Lower lobe of right lung (tissue), 2 donors: ENCODE results near the gene LBHD1. TPM values are rescaled to one million over a fixed set of nuclear protein-coding genes. Genes with fewer than 3 reads are reported as not detected.
"Not testable (repeated sequence)": the region's sequence is repeated elsewhere in the genome, so short reads cannot be mapped to it uniquely, and the experiment has no call there.

ENCODE experiments used
- ATAC-seq, 2 donors: fragments of 200-7000 bp; cut with Tn5 transposase; one replicate each; pipeline ENCODE4 v1.9.1; 2020 to 2022; ENCODE audit warnings: mild to moderate bottlenecking in 2 of 2, moderate library complexity in 2 of 2
- DNase-seq: peaks from one replicate; pipeline ENCODE4 v3.0.0-alpha.2; 2020
- H3K27ac ChIP-seq: fragments of 200-600 bp; one replicate; pipeline ENCODE4 v1.8.0; 2022
- H3K27me3 ChIP-seq: fragments of 200-600 bp; one replicate; pipeline ENCODE4 v1.8.0; 2022; ENCODE audit warnings: low read depth
- H3K36me3 ChIP-seq: fragments of 200-600 bp; one replicate; pipeline ENCODE4 v1.8.0; 2022; ENCODE audit warnings: mild to moderate bottlenecking
- H3K4me1 ChIP-seq: fragments of 200-600 bp; one replicate; pipeline ENCODE4 v1.8.0; 2022
- H3K4me3 ChIP-seq: fragments of 200-600 bp; one replicate; pipeline ENCODE4 v1.8.0; 2022; ENCODE audit warnings: mild to moderate bottlenecking
- H3K9me3 ChIP-seq: fragments of 200-600 bp; one replicate; pipeline ENCODE4 v1.8.0; 2022
- CTCF ChIP-seq: fragments of 200-600 bp; IDR thresholded peaks from one replicate; pipeline ENCODE4 v1.8.0; 2022; ENCODE audit warnings: antibody characterized with exemption, mild to moderate bottlenecking
- intact Hi-C: fragments of 100-400 bp; cut with DNase I; formaldehyde crosslinking; loops from one replicate; pipeline ENCODE4 v1.11.0; 2022
- total RNA-seq: library from RNA; stranded (reverse); fragmentation: NEBNext Ultra II Directional; extraction: Animal tissue kit (Norgen Biotek cat#: 25700); gene quantifications from one replicate; pipeline ENCODE4 v1.2.1, GENCODE V29; 2021
- donor health status: DM: no; HTN: yes; CAD: no; lungs with severe emphysema.

Gene LBHD1
- total RNA-seq, 1 donor from 2014 or later: 11.1 TPM

- peak overlapping the region; percentile 91 for H3K27ac ChIP-seq
- no peaks in the 10 kb centered on the region for H3K9me3 ChIP-seq
- ATAC-seq (peak; percentile 93), DNase-seq (peak; percentile 97)
- peaks cover 14% of the 10 kb centered on the region for H3K36me3 ChIP-seq
- intact Hi-C loops: no loop called here
- peak overlapping the region; percentile 90 for H3K4me3 ChIP-seq
- no peaks in the 10 kb centered on the region for H3K27me3 ChIP-seq
- H3K4me1 ChIP-seq: peaks cover 35% of the 10 kb centered on the region
- TF ChIP-seq CTCF: no peak
These were observed 34.1 kb upstream of the LBHD1 start for GRCh38 chr11:62705880-62706849.

- Histone ChIP-seq H3K9me3 (no peaks in the 10 kb centered on the region), H3K36me3 (peaks cover 12% of the 10 kb centered on the region), H3K27ac (peak overlapping the region; percentile 91), H3K4me3 (peak overlapping the region; percentile 90), H3K27me3 (no peaks in the 10 kb centered on the region), H3K4me1 (peaks cover 35% of the 10 kb centered on the region)
- ATAC-seq (no peak), DNase-seq (no peak)
- intact Hi-C loops: no loop called here
- TF ChIP-seq CTCF: no peak
These were observed 33.3 kb upstream of the LBHD1 start for GRCh38 chr11:62705413-62705812.

GRCh38 chr11:62703921-62704320, 31.9 kb upstream of the LBHD1 start:
- peaks cover 26% of the 10 kb centered on the region for H3K4me1 ChIP-seq
- H3K9me3 ChIP-seq, DNase-seq, H3K27ac ChIP-seq, intact Hi-C loops, H3K4me3 ChIP-seq, H3K27me3 ChIP-seq, ATAC-seq: not testable (repeated sequence)
- peaks cover 11% of the 10 kb centered on the region for H3K36me3 ChIP-seq

GRCh38 chr11:62702246-62702645, 30.2 kb upstream of the LBHD1 start:
- no peak for ATAC-seq
- Histone ChIP-seq H3K27ac (no peak overlapping the region), H3K4me1 (peaks cover 18% of the 10 kb centered on the region), H3K4me3 (no peak overlapping the region), H3K36me3 (peaks cover 11% of the 10 kb centered on the region), H3K27me3 (no peaks in the 10 kb centered on the region), H3K9me3 (no peaks in the 10 kb centered on the region)
- no peak for TF ChIP-seq CTCF
- no peak for DNase-seq
- intact Hi-C loops: no loop called here

GRCh38 chr11:62694455-62695167, 22.5 kb upstream of the LBHD1 start:
- Histone ChIP-seq H3K4me1 (peaks cover 4% of the 10 kb centered on the region), H3K4me3 (no peak overlapping the region), H3K9me3 (no peaks in the 10 kb centered on the region), H3K27ac (no peak overlapping the region), H3K36me3 (peaks cover 40% of the 10 kb centered on the region), H3K27me3 (no peaks in the 10 kb centered on the region)
- DNase-seq: peak; percentile 76
- peak; percentile 88 for ATAC-seq
- intact Hi-C loops: no loop called here
- peak; percentile 84 for TF ChIP-seq CTCF

GRCh38 chr11:62693624-62694023, 21.6 kb upstream of the LBHD1 start:
- DNase-seq, H3K27me3 ChIP-seq, intact Hi-C loops, H3K27ac ChIP-seq, H3K4me3 ChIP-seq, H3K9me3 ChIP-seq, H3K4me1 ChIP-seq, ATAC-seq: not testable (repeated sequence)
- H3K36me3 ChIP-seq: peaks cover 40% of the 10 kb centered on the region
